Measurements from ENCODE around the gene RBFOX2.
"Not testable (repeated sequence)": the region's sequence is repeated elsewhere in the genome, so short reads cannot be mapped to it uniquely, and the experiment has no call there.

RBFOX2 gene

GRCh38 chr22:35808377-35808776 is 220.2 kb downstream of the RBFOX2 start:
- no peak for DNase-seq

DNA sequence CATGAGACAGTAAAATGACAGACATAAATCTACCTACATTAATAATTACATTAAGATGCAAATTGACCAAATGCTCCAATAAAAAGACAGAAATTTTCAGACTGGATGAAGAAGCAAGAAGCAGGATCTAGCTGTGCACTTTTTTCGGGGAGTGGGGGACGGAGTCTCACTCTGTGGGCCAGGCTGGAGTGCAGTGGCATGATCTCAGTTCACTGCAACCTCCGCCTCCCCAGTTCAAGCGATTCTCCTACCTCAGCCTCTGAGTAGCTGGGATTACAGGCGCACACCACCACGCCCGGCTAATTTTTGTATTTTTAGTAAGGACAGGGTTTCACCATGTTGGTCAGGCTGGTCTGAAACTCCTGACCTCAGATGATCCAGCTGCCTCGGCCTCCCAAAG is 222.0 kb downstream of the RBFOX2 start:
- DNase-seq, result not testable (repeated sequence)

DNA sequence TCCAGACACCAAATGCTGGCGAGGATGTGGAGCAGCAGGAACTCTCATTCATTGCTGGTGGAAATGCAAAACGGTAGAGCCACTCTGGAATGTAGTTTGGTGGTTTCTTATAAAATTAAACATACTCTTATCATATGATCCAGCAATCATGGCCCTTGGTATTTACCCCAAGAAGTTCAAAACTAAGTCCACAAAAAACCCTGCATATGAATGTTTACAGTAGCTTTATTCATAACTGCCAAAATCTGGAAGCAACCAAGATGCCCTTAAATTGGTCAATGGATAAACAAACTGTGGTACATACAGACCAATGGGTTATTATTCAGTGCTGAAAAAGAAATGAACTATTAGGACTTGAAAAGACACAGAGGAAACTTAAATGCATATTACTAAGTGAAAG is 223.2 kb downstream of the RBFOX2 start:
- no peak for DNase-seq

GRCh38 chr22:35804421-35804820 is 224.2 kb downstream of the RBFOX2 start:
- no peak for DNase-seq

GRCh38 chr22:35802885-35803284 is 225.7 kb downstream of the RBFOX2 start:
- DNase-seq, result no peak

DNA sequence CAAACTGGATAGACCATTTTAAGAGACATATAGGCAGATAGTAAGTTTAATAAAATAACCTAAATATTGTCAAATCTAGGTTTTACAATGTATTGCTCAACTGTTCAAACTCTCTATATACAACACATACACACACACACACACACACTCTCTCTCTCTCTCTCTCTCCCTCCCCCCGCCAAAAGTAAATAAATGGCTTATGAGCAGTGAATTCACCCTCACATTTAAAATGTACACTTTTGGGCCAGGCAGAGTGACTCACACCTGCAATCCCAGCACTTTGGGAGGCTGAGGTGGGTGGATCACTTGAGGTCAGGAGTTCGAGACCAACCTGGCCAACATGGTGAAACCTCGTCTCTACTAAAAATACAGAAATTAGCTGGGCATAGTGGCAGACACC is 227.3 kb downstream of the RBFOX2 start:
- DNase-seq, result not testable (repeated sequence)

GRCh38 chr22:35799150-35799549 is 229.5 kb downstream of the RBFOX2 start:
- no peak for DNase-seq

GRCh38 chr22:35797411-35797810 is 231.2 kb downstream of the RBFOX2 start:
- no peak for DNase-seq

DNA sequence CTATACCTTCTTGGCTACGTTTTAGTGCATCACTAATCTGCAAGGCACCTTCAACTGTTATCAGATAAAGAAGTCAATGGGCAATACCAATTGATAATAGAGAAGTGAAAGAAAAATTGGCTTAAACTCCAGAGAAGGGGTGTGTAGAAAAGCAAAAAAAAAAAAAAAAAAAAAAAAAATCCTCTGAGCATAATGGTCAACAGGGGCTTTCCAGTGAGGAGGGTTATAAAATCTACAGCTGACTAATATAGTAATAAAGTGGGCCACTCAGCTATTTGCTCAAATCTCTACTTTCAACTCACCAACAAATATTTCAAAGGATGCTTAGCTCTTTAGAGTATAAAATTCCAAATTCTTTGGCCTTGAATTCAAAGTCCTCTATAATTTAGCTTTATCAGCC is 233.1 kb downstream of the RBFOX2 start:
- no peak for DNase-seq

GRCh38 chr22:35792506-35792905 is 236.1 kb downstream of the RBFOX2 start:
- DNase-seq, result no peak

GRCh38 chr22:35791788-35792187 is 236.8 kb downstream of the RBFOX2 start:
- not testable (repeated sequence) for DNase-seq

- DNase-seq, result no peak
These were observed 243.3 kb downstream of the RBFOX2 start for GRCh38 chr22:35785181-35785923.

GRCh38 chr22:35784633-35785032 is 244.0 kb downstream of the RBFOX2 start:
- no peak for DNase-seq

GRCh38 chr22:35783943-35784614 is 244.5 kb downstream of the RBFOX2 start:
- DNase-seq, result peak; percentile 78

DNA sequence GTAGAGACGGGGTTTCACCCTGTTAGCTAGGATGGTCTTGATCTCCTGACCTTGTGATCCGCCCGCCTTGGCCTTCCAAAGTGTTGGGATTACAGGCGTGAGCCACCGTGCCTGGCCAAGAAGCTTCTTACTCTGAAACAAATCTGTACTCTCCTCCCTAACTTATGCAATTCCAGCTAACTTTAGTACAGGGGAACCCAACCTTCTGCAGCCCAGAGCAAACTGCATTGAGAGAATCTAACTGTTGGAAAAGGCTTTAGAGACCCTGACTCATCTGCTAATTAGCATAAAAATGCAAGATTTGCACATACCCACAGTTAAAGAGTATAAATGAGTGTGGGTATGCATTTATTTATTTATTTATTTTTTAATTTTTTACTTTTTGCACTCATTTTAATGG is 246.1 kb downstream of the RBFOX2 start:
- no peak for DNase-seq

DNA sequence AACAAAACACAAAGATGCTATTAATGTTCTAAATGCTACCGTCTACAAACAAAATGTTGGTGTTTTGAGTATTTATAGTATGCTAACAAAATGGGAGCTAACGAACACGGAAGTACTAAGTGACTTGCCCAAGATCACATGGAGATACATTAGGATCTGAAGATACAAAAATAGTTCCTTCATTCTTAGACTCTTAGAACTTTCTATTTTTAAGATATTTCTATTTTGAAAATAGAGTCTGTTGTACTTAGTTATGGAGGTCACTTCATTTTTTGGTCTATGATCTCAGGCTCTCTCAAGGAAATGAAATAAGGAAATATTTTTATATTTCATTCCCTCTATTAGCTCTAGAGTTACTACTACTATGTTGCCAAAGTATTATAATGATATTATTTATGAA is 246.7 kb downstream of the RBFOX2 start:
- no peak for DNase-seq

GRCh38 chr22:35777335-35777975 is 251.2 kb downstream of the RBFOX2 start:
- no peak for DNase-seq

DNA sequence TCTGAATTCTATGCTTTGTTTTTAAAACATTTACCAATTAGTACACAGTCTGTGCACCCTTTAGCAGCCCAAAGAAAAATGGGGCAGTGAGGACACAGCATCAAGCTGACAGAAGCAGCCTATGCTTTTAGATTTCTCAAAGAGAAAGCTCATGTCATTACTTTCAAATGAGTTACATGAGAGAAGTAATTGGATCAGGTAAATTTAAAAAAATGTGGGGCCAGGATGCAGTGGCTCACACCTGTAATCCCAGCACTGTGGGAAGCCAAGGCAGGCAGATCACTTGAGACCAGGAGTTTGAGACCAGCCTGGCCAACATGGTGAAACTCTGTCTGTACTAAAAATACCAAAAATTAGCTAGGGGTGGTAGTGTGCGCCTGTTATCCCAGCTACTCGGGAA is 253.3 kb downstream of the RBFOX2 start:
- no peak for DNase-seq

- no peak for DNase-seq
These were observed 258.6 kb downstream of the RBFOX2 start for GRCh38 chr22:35769974-35770373.

- no peak for DNase-seq
These were observed 261.7 kb downstream of the RBFOX2 start for GRCh38 chr22:35766654-35767580.

GRCh38 chr22:35761037-35761436 is 267.6 kb downstream of the RBFOX2 start:
- no peak for DNase-seq

DNA sequence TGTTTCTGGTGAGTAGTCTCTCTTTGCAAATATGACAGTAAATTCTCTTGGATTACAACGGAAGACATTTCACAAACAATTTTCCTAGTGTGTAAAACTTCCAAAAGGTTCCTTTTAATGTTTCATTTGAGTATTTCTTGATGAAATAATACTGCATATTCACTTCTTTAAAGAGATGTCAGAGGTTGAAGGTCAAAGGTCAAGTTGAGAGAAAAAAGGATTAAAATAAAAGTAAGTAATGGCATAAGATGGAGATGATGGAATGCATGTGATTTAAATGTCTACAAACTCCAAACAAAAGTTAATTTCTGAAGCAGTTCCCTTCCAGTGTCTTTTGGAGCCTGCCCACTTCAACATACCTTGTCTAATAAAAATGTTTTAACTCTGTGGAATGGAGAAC is 270.2 kb downstream of the RBFOX2 start:
- no peak for DNase-seq

DNA sequence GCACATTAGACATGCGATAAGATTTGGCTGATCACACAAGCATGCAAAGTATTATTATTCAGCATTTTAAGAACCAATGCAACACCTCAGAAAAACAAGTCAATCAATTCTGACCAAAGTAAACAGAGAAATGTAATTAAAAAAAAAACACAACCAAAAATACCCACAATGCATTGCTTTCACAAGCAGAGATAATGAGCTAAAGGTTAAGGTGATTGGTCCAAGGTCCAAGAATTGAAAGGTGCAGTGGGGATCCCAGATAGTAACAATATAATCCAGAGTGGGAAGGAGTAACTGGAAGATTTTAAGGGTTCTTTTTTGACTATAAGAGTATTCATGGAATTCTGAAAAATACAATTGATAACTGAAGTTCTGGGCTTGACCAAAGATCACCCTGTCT is 271.9 kb downstream of the RBFOX2 start:
- DNase-seq, result no peak

All from T1000 (cell line).